D721Med (cell line): ENCODE data around the gene PWWP2B.

ENCODE experiments used
- DNase-seq: peaks from one replicate; pipeline ENCODE4 v3.0.0; 2011; ENCODE audit warnings: low spot score; ENCODE audit not compliant: insufficient read length
- FAIRE-seq: peaks from 2 replicates; lab custom pipeline; 2011; peaks lifted over from hg19 to GRCh38; lab: Jason Lieb, UNC
- TF ChIP-seq, protein P1 (sequence below): IDR thresholded peaks from 2 replicates; pipeline ENCODE4 v1.5.1; 2012; ENCODE audit warnings: mild to moderate bottlenecking, control low read depth; ENCODE audit not compliant: insufficient read depth; ENCODE audit errors: missing control alignments

Gene PWWP2B

GRCh38 chr10:132395704-132396493, 1.1 kb upstream of the PWWP2B start:
- DNase-seq: no peak
- TF ChIP-seq, protein P1, sequence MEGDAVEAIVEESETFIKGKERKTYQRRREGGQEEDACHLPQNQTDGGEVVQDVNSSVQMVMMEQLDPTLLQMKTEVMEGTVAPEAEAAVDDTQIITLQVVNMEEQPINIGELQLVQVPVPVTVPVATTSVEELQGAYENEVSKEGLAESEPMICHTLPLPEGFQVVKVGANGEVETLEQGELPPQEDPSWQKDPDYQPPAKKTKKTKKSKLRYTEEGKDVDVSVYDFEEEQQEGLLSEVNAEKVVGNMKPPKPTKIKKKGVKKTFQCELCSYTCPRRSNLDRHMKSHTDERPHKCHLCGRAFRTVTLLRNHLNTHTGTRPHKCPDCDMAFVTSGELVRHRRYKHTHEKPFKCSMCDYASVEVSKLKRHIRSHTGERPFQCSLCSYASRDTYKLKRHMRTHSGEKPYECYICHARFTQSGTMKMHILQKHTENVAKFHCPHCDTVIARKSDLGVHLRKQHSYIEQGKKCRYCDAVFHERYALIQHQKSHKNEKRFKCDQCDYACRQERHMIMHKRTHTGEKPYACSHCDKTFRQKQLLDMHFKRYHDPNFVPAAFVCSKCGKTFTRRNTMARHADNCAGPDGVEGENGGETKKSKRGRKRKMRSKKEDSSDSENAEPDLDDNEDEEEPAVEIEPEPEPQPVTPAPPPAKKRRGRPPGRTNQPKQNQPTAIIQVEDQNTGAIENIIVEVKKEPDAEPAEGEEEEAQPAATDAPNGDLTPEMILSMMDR: no peak

DNA sequence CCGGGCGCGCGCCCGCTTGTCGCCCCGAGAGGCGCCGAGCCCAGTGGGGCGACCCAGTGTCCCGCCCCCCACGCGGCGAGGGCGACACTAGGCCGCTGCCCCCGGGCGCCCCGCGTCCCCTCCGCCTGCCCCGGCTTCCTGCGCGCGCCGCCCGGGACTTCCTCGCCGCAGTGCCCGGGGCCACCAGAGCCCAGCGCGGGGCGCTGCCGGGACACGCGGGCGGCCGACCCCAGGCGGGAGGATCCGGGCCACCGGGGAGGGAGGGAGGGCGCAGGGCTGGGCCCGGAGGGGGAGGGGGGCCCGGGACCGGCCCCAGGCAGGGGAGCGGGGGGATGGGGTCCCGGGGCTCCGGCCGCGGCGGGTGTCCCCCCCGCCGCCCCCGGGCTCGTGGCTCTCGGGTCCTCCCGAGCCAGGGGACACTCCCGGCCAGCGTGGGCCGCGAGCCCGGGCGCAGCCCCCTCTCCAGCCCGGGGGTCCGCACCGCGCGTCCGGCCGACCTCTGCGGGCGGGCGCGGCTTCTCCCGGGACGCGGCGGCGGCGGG, 435 bp upstream of the PWWP2B start:
- TF ChIP-seq, protein P1: no peak
- DNase-seq: no peak
- no peak for FAIRE-seq

More at GRCh38 chr10:132395704-132396493, 1.1 kb upstream of the PWWP2B start:
- no peak for FAIRE-seq

DNA sequence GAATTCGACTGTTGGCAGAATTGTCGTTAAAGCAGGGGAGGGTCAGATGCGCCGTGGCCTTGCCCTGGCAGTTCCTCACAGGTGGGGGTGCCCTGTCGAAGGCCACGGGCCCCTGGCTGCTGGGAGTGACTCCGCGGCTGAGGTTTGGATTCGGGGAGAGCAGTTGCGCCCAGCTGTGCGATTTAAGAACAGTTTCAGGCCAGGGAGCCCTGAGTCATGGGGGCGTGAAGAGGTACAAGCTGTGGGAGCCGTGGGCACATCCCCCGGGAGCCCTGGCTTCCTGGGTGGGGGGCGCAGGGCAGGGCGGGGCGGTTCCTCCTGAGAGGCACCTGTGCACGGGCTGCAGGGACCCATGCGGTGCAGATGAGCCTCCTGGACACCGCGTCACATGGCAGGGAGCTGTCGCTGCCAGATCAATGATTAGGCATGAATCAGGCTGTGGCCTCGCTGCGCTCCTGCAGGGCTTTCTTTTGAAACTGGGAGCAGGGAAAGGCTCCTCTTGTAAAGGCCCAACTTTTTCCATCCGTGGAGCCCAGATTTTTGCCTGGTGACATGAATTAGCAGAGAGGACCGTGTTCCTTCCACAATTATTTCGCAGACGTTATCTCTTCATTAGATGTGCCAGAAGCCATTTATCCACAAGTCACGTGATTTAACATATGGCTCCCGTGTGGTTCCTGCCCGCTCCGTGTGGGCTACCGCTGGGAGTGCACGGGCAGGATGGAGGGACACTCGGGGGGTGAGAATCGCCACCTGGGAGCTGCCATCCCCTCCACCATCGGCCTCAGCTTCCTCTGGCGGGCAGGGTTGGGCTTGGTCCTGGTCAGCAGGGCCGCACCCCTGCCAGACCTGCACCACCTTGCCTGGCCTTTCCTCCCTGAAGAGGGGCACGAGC, 918 bp downstream of the PWWP2B start:
- DNase-seq: no peak
- FAIRE-seq: no peak
- TF ChIP-seq, protein P1: no peak

GRCh38 chr10:132398566-132398991, 1.6 kb downstream of the PWWP2B start:
- no peak for DNase-seq
- TF ChIP-seq, protein P1: no peak
- FAIRE-seq: no peak

- FAIRE-seq (no peak), DNase-seq (no peak)
- TF ChIP-seq, protein P1: no peak
These were observed 2.4 kb downstream of the PWWP2B start for GRCh38 chr10:132399117-132400035.

GRCh38 chr10:132400041-132400546, 3.1 kb downstream of the PWWP2B start:
- DNase-seq (no peak), FAIRE-seq (no peak)
- TF ChIP-seq, protein P1: no peak
